ENCODE measurements around the gene PYDC1.
"Not testable (repeated sequence)": the region's sequence is repeated elsewhere in the genome, so short reads cannot be mapped to it uniquely, and the experiment has no call there.

The PYDC1 gene

DNA sequence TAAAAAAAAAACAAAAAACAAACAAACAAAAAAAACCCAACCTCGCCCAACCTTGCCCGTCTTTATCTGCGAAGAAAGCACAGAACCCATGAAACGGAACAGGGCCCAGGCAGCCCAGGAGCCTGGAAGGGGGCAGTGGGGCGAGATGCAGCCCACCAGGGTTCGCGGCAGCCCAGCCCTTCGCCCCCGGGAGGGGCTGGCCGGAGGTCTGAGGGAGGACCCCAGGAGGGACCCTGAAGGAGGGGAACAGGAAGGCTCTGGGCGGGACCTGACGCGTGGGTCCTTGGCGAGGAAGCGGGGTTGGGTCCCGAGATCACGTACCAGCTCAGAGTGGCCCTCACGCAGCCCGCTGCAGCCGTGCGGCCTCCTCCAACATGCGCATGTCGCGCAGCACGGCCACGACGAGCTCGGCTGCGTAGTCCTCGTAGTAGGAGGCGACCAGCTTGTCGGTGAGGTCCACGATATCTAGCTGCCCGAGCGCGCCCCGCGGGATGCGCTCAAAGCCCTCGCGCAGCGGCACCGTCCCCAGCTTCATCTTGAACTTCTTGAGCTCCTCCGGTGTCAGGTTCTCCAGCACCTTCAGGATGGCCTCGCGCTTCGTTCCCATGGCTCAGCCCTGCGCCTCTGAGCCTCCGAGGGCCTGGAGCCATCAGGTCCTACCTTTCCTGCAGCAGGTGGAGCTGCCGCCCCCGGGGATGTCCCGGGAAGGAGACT is at the start of gene PYDC1:
PYDC1 (minus strand) TSS at position 714 of the 714 bp plus-strand sequence; CDS start at position 607, 107 bp downstream.
- DNase-seq, result no peak

DNA sequence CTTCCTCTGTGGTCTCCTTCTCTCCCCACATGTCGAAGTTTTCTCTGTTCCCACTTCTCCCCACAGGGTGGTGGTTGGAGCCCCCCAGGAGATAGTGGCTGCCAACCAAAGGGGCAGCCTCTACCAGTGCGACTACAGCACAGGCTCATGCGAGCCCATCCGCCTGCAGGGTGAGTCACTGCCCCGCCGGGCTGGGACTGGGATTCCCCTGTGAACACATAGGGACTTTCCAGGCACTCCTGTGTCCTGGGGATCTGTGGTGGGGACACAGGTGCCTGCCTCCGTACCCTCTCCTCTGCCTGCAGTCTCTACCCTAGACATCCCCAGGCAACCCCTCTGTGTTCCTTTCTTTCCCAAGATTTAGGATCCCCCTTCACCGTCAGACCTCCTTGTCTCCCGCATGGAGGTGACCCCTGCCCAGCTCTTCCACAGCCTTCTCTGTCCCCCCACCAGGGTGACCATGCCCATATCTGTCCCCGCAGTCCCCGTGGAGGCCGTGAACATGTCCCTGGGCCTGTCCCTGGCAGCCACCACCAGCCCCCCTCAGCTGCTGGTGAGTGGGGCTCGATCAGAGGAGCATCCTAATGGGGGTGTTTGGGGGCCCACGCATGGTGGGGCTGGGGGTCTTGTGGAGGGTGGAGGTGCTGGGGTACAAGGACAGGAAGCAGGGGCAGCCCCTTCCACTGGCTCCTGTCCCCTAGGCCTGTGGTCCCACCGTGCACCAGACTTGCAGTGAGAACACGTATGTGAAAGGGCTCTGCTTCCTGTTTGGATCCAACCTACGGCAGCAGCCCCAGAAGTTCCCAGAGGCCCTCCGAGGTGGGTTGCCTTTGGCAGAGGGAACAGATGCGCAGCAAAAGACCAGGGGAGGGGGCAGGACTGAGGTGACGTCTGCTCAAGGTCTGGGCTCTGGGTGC is 48.7 kb upstream of the PYDC1 start:
- DNase-seq, result peak; percentile 44

DNA sequence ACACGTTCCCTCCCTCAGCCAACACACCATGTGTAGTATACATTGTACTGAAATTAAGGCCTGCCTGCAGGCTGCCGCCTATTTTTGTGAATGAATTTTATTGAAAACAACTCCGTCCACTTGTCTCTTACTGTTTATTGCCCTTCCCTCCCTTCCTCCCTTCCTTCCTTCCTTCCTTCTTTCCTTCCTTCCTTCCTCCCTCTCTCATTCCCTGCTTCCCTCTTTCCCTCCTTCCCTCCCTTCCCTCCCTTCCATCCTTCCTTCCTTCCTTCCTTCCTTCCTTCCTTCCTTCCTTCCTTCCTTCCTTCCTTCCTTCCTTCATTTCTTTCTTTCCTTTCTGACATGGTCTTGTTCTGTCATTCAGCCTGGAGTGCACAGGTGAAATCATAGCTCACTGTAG is 45.1 kb upstream of the PYDC1 start:
- DNase-seq, result no peak

DNA sequence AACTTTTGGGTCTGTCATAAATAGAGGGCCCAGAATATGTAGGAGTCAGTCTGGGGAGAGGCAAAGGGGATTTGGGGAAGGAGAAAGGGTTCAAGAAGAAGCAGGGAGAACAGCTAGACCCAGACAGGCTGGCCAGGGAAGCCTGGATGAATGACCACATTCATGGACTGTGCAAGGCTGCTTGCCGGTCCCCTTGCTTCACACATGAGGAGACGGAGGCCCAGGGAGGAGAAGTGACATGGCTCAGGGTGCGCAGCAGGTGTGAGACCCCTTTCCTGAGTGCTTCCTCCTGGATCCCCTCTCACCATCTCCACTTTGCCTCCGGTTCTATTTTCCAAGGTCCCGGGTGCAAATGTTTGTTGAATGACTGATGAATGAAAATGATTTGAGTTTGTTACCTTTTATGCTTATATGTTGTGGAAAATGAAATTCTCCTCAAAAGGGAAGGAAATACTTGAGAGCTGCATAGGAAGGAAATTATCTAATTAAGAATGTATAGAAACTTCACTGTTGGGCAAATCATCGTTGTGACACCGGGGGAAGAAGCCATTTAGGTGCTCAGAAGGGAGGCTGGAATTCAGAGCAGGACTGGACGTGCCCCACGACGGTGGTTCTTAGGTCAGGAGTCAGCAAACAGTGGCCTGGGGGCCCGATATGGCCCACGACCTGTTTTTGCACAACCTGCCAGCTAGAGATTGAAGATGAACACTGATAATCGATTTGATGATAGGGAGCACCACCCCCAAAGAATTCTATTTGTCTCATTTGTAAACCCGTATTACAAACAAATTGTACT is 43.4 kb upstream of the PYDC1 start:
- no peak for DNase-seq

DNA sequence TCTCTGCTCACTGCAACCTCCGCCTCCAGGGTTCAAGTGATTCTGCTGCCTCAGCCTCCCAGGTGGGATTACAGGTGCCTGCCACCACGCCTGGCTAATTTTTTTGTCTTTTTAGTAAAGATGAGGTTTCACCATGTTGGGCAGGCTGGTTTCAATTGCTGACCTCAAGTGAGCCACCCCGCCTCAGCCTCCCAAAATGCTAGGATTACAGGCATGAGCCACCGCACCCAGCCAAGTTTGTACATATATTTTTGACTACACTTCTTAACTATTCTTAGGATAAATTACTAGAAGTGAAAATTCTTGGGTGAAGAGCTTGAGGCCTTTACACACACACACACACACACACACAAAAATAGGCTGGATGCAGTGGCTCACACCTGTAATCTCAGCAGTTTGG is 41.4 kb upstream of the PYDC1 start:
- no peak for DNase-seq

DNA sequence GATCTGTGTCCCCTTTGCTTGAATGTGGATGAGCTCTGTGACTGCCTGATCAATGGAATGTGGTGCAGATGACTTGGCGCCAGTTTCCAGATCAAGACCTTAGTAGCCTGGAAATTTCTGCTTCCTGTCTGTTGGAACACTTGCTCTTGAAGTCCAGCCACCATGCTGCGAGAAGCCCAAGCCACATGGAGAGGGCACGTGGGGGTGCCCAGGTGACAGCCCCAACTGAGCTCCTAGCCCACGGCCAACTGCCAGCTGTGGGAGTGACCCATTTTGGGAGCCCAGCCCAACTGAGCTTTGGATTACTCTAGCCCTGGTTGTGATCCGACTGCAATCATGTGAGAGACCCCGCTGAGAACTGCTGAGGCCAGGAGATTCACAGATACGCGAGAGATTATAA is 39.5 kb upstream of the PYDC1 start:
- DNase-seq, result no peak

DNA sequence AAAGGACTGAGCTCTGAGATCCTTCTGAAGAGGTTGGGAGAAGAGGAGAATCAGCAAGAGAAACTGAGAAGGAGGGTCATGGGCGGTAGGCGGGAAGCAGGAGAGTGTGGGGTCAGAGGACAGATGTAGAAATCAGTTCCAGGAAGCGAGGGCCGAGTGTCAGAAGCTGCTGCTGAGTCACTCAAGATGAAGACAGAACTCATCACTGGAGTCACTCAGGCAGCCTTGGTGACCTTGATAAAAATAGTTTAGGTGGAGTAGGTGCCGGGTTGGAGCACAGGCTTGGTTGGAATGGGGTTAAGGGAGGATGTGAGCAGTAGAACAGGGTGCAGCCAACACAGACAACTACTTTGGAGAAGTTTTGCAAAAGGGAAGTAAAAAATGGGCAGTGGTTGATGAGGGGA is 36.7 kb upstream of the PYDC1 start:
- no peak for DNase-seq

DNA sequence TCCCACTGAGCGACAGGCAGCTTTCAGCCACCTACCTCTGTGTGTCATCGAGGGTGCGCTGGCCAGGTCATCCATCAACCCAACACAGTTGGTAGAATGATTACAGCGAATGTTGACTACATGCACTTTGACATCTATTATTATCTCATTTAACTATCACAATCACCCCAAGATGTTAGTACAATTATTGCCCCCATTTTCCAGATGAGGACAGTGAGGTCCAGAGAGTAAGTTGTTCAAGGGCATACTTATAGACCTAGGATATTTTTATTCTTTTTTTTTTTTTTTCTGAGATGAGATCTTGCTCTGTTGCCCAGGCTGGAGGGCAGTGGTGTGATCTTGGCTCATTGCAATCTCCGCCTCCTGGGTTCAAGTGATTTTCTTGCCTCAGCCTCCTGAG is 34.5 kb upstream of the PYDC1 start:
- no peak for DNase-seq

DNA sequence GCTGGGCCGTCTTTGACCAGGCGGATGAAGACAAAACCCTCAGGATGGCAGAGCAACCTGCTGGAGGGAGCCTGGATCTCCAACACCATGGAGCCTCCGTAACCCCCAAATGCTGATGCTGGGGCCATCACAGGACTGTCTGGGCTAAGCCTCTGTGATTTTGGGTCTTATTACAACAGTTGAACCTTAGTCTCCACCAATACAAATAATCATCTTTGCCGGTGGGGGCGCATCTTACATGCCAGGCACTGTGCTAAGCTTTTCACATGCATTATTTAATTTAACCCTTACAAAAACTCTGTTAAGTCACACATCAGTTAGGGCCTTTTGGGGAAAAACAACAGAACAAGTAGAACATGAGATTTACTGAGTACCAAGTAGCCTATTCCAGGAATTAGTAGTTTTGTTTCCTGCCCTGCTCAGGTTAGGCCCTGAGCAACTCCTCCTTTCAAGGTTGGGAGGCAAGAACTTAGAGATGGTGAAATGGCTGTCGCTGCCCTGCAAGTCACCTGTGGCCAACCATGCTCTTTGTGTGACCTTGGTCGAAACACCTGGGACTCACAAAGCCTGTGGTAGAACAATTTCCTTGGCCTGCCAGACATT is 33.9 kb upstream of the PYDC1 start:
- no peak for DNase-seq

DNA sequence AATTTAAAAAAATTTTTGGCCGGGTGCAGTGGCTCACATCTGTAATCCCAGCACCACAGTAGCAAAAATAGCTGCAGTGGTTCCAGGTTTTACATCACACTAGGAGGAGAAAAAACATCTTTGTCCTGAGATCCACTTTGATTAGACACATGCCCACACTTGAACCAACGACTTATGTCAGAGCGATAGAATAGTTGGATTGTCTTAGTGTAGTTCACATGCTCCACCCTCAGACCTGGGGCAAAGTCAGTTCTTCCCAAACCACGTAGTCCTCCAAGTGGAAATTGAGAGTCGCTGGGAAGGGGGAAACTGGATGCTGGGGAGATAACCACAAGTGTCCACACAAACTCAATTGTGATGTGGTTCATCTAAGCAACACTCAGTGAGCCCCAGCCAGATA is 31.4 kb upstream of the PYDC1 start:
- no peak for DNase-seq

DNA sequence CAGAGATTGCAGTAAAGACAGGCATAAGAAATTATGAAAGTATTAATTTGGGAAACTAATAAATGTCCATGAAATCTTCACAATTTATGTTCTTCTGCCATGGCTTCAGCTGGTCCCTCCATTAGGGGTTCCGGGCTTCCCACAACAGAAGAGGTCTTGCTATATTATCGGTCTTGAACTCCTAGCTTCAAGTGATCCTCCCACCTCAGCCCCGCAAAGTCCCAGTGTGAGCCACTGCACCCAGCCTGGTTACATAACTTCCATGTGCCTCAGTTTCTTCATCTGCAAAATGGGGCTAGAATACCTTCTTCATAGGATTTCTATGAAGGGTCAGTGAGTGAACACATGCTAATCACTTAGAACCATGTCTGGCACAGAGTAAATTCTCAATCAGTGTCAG is 29.4 kb upstream of the PYDC1 start:
- DNase-seq, result no peak

DNA sequence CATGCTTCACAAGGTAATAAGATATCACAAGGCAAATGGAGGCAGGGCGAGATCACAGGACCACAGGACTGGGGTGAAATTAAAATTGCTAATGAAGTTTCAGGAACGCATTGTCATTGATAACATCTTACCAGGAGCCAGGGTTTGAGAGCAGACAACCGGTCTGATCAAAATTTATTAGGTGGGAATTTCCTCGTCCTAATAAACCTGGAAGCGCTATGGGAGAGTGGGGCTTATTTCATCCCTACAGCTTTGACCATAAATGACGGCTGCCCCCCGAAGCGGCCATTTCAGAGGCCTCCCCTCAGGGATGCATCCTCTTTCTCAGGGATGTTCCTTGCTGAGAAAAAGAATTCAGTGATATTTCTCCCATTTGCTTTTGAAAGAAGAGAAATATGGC is 28.7 kb upstream of the PYDC1 start:
- not testable (repeated sequence) for DNase-seq

DNA sequence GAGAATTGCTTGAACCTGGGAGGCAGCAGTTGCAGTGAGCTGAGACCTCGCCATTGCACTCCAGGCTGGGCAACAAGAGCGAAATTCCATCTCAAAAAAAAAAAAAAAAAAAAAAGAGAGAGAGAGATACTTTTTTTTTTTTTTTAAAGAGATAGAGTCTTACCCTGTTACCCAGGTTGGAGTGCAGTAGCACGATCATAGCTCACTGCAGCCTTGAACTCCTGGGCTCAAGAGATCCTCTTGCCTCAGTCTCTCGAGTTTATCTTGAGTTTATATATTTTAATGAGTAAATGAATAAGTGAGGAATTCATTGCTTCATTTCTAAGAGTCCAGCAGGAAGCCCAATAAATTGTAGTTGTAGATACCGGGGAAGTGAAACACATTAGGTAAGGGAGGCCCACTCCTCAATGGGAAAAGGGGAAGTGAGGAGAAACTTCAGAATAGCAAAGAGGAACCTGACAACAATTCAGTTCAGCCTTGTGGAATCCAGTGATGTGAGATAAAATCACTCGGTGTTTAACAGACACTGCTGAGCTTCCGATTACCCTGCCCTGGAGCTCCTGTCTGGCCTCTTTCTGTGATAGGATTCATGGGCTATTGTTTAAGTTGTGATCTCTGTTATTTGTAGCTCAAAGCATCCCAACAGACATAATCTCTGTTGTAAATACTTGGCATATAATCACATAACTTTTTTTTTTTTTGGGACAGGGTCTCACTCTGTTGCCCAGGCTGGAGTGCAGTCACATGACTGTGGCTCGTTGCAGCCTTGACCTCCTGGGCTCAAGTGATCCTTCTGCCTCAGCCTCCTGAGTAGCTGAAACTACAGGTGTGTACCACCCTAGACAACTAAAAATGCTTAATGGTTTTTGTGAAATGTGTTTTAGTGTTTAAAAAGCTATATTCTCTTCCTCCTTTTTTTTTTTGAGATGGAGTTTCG is 27.1 kb upstream of the PYDC1 start:
- no peak for DNase-seq

DNA sequence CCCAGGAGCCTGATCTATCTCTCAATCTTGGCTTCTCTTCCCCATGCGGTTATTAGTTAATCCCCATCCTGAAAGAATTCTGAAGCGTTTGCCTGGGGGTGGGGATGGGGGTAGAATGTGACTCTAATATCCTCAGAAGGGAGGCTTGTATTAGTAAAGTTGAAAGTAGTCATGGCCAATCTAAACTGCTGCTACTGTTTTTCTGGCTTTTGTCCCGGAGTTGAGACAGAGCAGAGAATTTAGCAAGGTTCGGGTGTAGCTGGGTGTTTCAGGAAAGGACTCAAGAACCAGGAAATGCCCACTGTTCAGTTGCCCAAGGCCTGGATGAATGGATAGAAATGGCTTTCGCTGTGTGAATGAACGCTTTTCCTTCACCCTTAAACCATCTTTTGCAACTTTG is 25.3 kb upstream of the PYDC1 start:
- DNase-seq, result no peak

DNA sequence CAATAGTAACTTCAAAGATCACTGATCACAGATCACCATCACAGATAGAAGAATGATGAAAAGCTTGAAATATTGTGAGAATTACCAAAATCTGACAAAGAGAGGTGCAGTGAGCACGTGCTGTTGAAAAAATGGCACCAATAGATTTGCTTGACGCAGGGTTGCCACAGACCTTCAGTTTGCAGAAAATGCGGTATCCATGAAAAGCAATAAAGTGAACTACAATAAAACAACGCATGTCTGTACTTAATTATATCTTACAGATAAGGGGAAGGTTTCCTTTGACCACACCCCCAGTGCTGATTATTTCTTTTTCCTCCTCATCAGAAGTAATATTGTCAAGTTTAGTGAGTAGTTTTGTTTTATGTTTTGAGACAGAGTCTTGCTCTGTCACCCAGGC is 21.1 kb upstream of the PYDC1 start:
- DNase-seq, result no peak

DNA sequence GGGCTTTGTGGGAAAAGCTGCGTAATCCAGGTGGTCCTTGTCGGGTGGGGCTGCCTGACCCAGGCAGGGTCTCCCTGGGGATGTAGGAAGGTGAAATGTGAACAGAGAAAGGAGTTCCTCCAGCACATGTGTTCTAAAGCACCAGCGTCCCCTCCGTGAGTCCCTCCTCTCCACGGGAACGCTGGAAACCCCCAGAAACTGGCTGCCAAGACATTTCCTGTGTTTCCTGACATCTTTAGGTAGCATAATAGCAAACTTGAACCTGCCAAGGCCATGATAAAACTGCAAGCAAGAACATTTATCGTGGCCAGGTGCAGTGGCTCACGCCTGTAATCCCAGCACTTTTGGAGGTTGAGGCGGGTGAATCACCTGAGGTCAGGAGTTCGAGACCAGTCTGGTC is 12.6 kb upstream of the PYDC1 start:
- DNase-seq, result no peak

DNA sequence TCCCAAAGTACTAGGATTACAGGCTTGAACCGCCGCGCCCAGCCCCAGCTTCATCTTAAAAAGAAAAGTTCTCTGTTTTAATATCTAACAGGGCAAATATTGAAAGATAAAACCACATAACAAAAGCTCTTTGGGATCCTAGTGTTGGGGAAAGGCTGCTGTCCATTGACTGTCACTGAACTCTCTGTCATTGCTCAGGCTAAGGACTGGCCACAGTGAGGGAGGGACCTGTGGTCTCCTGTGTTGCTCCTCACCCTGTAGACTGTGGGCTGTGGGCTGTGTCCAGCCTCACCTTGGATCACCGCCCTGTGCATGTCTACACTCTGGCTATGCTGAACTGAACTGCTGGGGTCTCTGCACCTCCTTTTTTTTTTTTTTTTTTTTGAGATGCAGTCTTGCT is 11.3 kb upstream of the PYDC1 start:
- DNase-seq, result no peak

DNA sequence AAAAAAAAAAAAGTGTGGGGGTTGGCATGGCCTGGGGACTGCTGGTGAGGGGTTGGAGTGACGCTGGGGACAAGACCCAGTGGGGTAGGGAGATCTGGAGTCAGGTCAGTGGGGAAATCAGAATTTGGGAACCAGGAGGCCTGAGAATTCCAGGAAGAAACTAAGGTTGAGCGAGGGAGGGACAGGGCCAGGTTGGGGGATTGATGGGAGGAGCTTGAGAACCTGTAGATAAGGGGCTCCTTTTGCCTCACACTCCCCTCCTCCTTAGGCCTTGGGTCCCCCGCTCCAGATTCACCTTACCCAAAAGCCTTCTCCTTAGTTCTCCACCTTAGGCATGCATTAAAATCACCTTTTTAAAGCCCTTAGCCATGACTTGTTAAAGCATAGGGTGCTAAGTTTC is 8.3 kb upstream of the PYDC1 start:
- DNase-seq, result no peak

DNA sequence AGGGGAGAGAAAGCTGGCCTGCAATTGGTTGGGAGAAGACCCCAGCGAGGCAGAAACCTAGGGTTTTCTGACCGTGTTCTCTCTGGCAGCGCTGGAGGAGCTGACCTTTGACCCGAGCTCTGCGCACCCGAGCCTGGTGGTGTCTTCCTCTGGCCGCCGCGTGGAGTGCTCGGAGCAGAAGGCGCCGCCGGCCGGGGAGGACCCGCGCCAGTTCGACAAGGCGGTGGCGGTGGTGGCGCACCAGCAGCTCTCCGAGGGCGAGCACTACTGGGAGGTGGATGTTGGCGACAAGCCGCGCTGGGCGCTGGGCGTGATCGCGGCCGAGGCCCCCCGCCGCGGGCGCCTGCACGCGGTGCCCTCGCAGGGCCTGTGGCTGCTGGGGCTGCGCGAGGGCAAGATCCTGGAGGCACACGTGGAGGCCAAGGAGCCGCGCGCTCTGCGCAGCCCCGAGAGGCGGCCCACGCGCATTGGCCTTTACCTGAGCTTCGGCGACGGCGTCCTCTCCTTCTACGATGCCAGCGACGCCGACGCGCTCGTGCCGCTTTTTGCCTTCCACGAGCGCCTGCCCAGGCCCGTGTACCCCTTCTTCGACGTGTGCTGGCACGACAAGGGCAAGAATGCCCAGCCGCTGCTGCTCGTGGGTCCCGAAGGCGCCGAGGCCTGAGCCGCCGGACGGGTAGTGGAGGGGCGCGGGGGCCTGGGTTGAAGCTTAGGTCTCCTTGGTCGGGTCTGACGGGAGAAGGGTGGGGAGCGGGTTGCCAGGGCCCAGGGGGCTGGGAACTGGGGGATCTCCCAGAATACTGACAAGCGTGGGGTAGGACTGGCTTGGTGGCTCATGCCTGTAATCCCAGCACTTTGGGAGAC is 7.4 kb upstream of the PYDC1 start:
- DNase-seq, result no peak

DNA sequence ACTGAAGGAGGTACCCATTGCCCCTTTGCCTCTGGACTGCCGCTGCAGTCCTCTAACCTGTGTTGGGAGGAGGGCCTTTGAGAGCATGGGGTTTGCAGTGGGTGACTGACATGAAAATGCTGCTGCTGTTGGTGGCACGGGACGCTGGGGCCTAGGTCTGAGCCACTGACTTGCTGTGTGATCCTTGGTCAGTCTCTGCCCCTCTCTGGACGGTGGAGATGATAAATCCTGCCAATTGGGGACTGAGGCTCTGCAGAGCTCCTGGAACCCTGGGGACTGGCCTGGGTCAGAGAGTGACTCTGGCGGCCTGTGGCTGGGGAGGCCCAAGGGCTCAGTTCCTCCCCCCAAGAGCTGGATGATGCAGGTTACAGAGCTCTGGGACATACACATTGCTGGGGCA is 6.1 kb upstream of the PYDC1 start:
- no peak for DNase-seq

Measured in activated T-cell treated with anti-CD3 and anti-CD28 coated beads for 4 hours (primary cell).